Ectodermal cell (in vitro differentiated cells): ENCODE measurements around the gene METTL26.

Experiments
- H3K27ac ChIP-seq: 2 replicates; pipeline ENCODE4 v1.7.0; 2013; ENCODE audit warnings: mild to moderate bottlenecking, low read depth, low read length; ENCODE audit not compliant: insufficient read depth, poor library complexity, severe bottlenecking
- H3K27me3 ChIP-seq: 2 replicates; pipeline ENCODE4 v1.7.0; 2013; ENCODE audit warnings: mild to moderate bottlenecking, low read length; ENCODE audit not compliant: insufficient read depth, control insufficient read depth, poor library complexity, severe bottlenecking
- H3K36me3 ChIP-seq: one replicate; pipeline ENCODE4 v1.7.0; 2013; ENCODE audit warnings: low read length; ENCODE audit not compliant: control insufficient read depth, insufficient read depth
- H3K4me1 ChIP-seq: one replicate; pipeline ENCODE4 v1.7.0; 2013; ENCODE audit warnings: low read length; ENCODE audit not compliant: control insufficient read depth, insufficient read depth
- H3K4me3 ChIP-seq: 2 replicates; pipeline ENCODE4 v1.7.0; 2013; ENCODE audit warnings: low read depth, low read length, control low read depth; ENCODE audit not compliant: insufficient read depth
- H3K9me3 ChIP-seq: 2 replicates; pipeline ENCODE4 v1.7.0; 2013; ENCODE audit warnings: mild to moderate bottlenecking, low read length, moderate library complexity; ENCODE audit not compliant: control insufficient read depth
- WGBS, 2 experiments: methylation state at CpG; one replicate each; pipeline ENCODE4 v1.1.7; 2013; ENCODE audit warnings: missing lambda C conversion rate in 2 of 2; 5-methylcytosine and 5-hydroxymethylcytosine counted together

The METTL26 gene

GRCh38 chr16:620700-621525, 15.2 kb downstream of the METTL26 start:
- H3K9me3 ChIP-seq: no peaks in the 10 kb centered on the region
- H3K36me3 ChIP-seq: peaks cover under 1% of the 10 kb centered on the region
- H3K27me3 ChIP-seq: no peaks in the 10 kb centered on the region
- no peaks in the 10 kb centered on the region for H3K4me1 ChIP-seq
- no peak overlapping the region for H3K27ac ChIP-seq
- no peak overlapping the region for H3K4me3 ChIP-seq
- 94% methylated on average over 41 of the region's 41 CpGs for whole genome bisulfite sequencing, 2 experiments

- no peaks in the 10 kb centered on the region for H3K9me3 ChIP-seq
- H3K27ac ChIP-seq: no peak overlapping the region
- 94% methylated on average over 20 of the region's 20 CpGs for WGBS, 2 experiments
- no peak overlapping the region for H3K4me3 ChIP-seq
- no peaks in the 10 kb centered on the region for H3K36me3 ChIP-seq
- no peaks in the 10 kb centered on the region for H3K27me3 ChIP-seq
- no peaks in the 10 kb centered on the region for H3K4me1 ChIP-seq
These were observed 16.5 kb downstream of the METTL26 start for GRCh38 chr16:619476-620100.

GRCh38 chr16:617855-618254, 18.2 kb downstream of the METTL26 start:
- WGBS, 2 experiments: 92 to 95% methylated on average over 16 of the region's 16 CpGs
- Histone ChIP-seq H3K27me3 (no peaks in the 10 kb centered on the region), H3K9me3 (no peaks in the 10 kb centered on the region), H3K4me1 (no peaks in the 10 kb centered on the region), H3K27ac (no peak overlapping the region), H3K36me3 (no peaks in the 10 kb centered on the region), H3K4me3 (no peak overlapping the region)

GRCh38 chr16:616733-617586, 19.1 kb downstream of the METTL26 start:
- no peak overlapping the region for H3K27ac ChIP-seq
- WGBS, 2 experiments: 95% methylated on average over 39 of the region's 39 CpGs

GRCh38 chr16:615122-615521, 21.0 kb downstream of the METTL26 start:
- H3K9me3 ChIP-seq: no peaks in the 10 kb centered on the region
- WGBS, 2 experiments: 95 to 97% methylated on average over 13 of the region's 13 CpGs
- H3K27me3 ChIP-seq: no peaks in the 10 kb centered on the region
- H3K27ac ChIP-seq: no peak overlapping the region
- no peak overlapping the region for H3K4me3 ChIP-seq
- no peaks in the 10 kb centered on the region for H3K36me3 ChIP-seq
- no peaks in the 10 kb centered on the region for H3K4me1 ChIP-seq

More at GRCh38 chr16:616733-617586, 19.1 kb downstream of the METTL26 start:
- H3K4me1 ChIP-seq: no peaks in the 10 kb centered on the region
- H3K36me3 ChIP-seq: no peaks in the 10 kb centered on the region
- H3K27me3 ChIP-seq: no peaks in the 10 kb centered on the region
- no peak overlapping the region for H3K4me3 ChIP-seq
- H3K9me3 ChIP-seq: no peaks in the 10 kb centered on the region

- H3K27me3 ChIP-seq: no peaks in the 10 kb centered on the region
- no peak overlapping the region for H3K4me3 ChIP-seq
- no peaks in the 10 kb centered on the region for H3K4me1 ChIP-seq
- 82 to 84% methylated on average over 28 of the region's 28 CpGs for WGBS, 2 experiments
- no peaks in the 10 kb centered on the region for H3K9me3 ChIP-seq
- H3K36me3 ChIP-seq: no peaks in the 10 kb centered on the region
- no peak overlapping the region for H3K27ac ChIP-seq
These were observed 25.4 kb downstream of the METTL26 start for GRCh38 chr16:610513-611381.

GRCh38 chr16:609984-610383, 26.1 kb downstream of the METTL26 start:
- Histone ChIP-seq H3K4me3 (no peak overlapping the region), H3K36me3 (no peaks in the 10 kb centered on the region), H3K9me3 (no peaks in the 10 kb centered on the region), H3K27me3 (no peaks in the 10 kb centered on the region), H3K27ac (no peak overlapping the region), H3K4me1 (no peaks in the 10 kb centered on the region)
- WGBS, 2 experiments: 94% methylated on average over 14 of the region's 14 CpGs

GRCh38 chr16:609316-609715, 26.8 kb downstream of the METTL26 start:
- H3K4me1 ChIP-seq: no peaks in the 10 kb centered on the region
- 95 to 96% methylated on average over 13 of the region's 13 CpGs for WGBS, 2 experiments
- no peaks in the 10 kb centered on the region for H3K9me3 ChIP-seq
- no peaks in the 10 kb centered on the region for H3K27me3 ChIP-seq
- H3K36me3 ChIP-seq: no peaks in the 10 kb centered on the region
- H3K4me3 ChIP-seq: no peak overlapping the region
- no peak overlapping the region for H3K27ac ChIP-seq

GRCh38 chr16:608019-608418, 28.1 kb downstream of the METTL26 start:
- no peaks in the 10 kb centered on the region for H3K4me1 ChIP-seq
- H3K36me3 ChIP-seq: no peaks in the 10 kb centered on the region
- H3K27ac ChIP-seq: no peak overlapping the region
- 73 to 75% methylated on average over 9 to 10 of the region's 10 CpGs for WGBS, 2 experiments
- H3K4me3 ChIP-seq: no peak overlapping the region
- no peaks in the 10 kb centered on the region for H3K27me3 ChIP-seq
- no peaks in the 10 kb centered on the region for H3K9me3 ChIP-seq
